Calu3 (cell line): ENCODE results near the gene DPEP1. TPM values are rescaled to one million over a fixed set of nuclear protein-coding genes. Genes with fewer than 3 reads are reported as not detected.

Experiments
- BruUV-seq: library from RNA; stranded (reverse); fragments of 400-500 nt; replicated peaks from 2 replicates; lab custom pipeline; 2021; lab: Mats Ljungman, UMichigan
- CTCF ChIA-PET: fragments of 300-600 bp; sonication (Branson Sonifier 250); formaldehyde crosslinking; loops from one replicate; lab custom pipeline; 2022; ENCODE audit warnings: antibody characterized with exemption; lab: Charles Lee
- DNase-seq: peaks from one replicate; pipeline ENCODE4 v3.0.0; 2022
- H3K27ac Mint-ChIP-seq: one replicate; pipeline ENCODE4 v1.8.0; 2022; ENCODE audit warnings: mixed read lengths; ENCODE audit not compliant: unreplicated experiment
- H3K27me3 Mint-ChIP-seq: one replicate; pipeline ENCODE4 v1.8.0; 2022; ENCODE audit warnings: mixed read lengths; ENCODE audit not compliant: unreplicated experiment
- H3K36me3 Mint-ChIP-seq: one replicate; pipeline ENCODE4 v1.8.0; 2022; ENCODE audit warnings: mild to moderate bottlenecking, moderate library complexity, mixed read lengths; ENCODE audit not compliant: insufficient read depth, unreplicated experiment
- H3K4me1 Mint-ChIP-seq: one replicate; pipeline ENCODE4 v1.8.0; 2022; ENCODE audit warnings: mild to moderate bottlenecking, low read depth, mixed read lengths; ENCODE audit not compliant: unreplicated experiment
- H3K4me3 Mint-ChIP-seq: one replicate; pipeline ENCODE4 v1.8.0; 2022; ENCODE audit warnings: mild to moderate bottlenecking, low read depth, moderate library complexity, mixed read lengths; ENCODE audit not compliant: unreplicated experiment
- H3K9me3 Mint-ChIP-seq: one replicate; pipeline ENCODE4 v1.8.0; 2022; ENCODE audit warnings: low read depth, mixed read lengths; ENCODE audit not compliant: unreplicated experiment
- CTCF ChIP-seq: fragments of 200-600 bp; IDR thresholded peaks from one replicate; pipeline ENCODE4 v1.8.0; 2022; ENCODE audit warnings: antibody characterized with exemption; ENCODE audit not compliant: unreplicated experiment
- intact Hi-C: fragments of 100-400 bp; cut with micrococcal nuclease; formaldehyde crosslinking; loops from one replicate; pipeline ENCODE4 v1.10.0; 2022; ENCODE audit not compliant: unreplicated experiment
- total RNA-seq: library from RNA; stranded (reverse); gene quantifications from 2 replicates; pipeline ENCODE4 v1.2.3, GENCODE V29; 2022

DPEP1 gene
- total RNA-seq, 1 experiment from 2014 or later, result not detected

- H3K27ac Mint-ChIP-seq, result no peak overlapping the region
- H3K36me3 Mint-ChIP-seq, result peaks cover 57% of the 10 kb centered on the region
- BruUV-seq, result no TSS peak
- no peak for DNase-seq
- TF ChIP-seq CTCF, result no peak
- H3K4me1 Mint-ChIP-seq, result no peaks in the 10 kb centered on the region
- intact Hi-C loops, result no loop called here
- CTCF ChIA-PET, result no interaction called here
- H3K9me3 Mint-ChIP-seq, result no peaks in the 10 kb centered on the region
- H3K4me3 Mint-ChIP-seq, result no peak overlapping the region
- H3K27me3 Mint-ChIP-seq, result peaks cover 2% of the 10 kb centered on the region
Measured at GRCh38 chr16:89646906-89647305, 33.5 kb downstream of the DPEP1 start.

- Mint-ChIP-seq H3K27ac (no peak overlapping the region), H3K36me3 (peaks cover 60% of the 10 kb centered on the region), H3K4me1 (peaks cover 7% of the 10 kb centered on the region), H3K4me3 (no peak overlapping the region), H3K27me3 (no peaks in the 10 kb centered on the region), H3K9me3 (no peaks in the 10 kb centered on the region)
- TF ChIP-seq CTCF, result no peak
- CTCF ChIA-PET, result no interaction called here
- DNase-seq, result no peak
- no TSS peak for BruUV-seq
- intact Hi-C loops, result no loop called here
Measured at GRCh38 chr16:89651584-89651983, 38.1 kb downstream of the DPEP1 start.

DNA sequence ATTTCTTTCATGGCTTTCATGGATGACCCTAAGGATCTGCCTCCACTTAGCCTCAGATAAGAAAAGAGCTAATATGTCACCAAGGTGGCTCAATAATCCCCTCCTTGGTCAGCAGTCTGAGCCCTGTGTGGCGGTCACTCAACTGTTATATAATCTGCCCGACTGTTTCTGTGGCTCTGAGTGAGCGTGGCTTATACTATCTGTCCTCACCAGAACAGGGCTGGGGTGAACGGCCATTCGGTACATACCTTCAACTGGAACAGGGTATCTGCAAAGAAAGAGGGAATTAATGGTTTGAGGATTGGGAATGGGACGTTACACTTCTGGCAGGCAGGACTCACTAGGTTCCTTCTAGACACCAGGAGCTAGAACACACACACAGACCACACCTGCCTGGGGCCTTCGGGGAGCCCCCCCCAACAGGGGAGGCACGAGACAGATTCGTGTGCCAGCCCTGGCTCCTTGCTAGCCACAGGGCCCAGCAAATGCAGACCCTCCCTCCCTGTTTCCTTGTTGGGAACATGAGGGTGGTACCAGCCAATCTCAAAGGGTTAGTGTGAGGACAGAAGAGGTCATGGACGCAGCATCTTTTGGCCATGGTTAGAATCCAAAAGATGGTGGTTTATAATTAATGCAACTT lies 40.3 kb downstream of the DPEP1 start:
- Mint-ChIP-seq H3K27ac (no peak overlapping the region), H3K9me3 (no peaks in the 10 kb centered on the region), H3K36me3 (peaks cover 73% of the 10 kb centered on the region), H3K4me3 (no peak overlapping the region), H3K4me1 (peaks cover 17% of the 10 kb centered on the region), H3K27me3 (no peaks in the 10 kb centered on the region)
- CTCF ChIA-PET, result interaction anchor here (0.7 to 0.9 kb wide), 3 partner anchors 28 to 88 kb away, joined by 3 to 6 read pairs (median 3); no protein-coding TSS in a partner anchor
- DNase-seq, result no peak
- no TSS peak for BruUV-seq
- intact Hi-C loops, result no loop called here
- no peak for TF ChIP-seq CTCF

GRCh38 chr16:89655062-89655643 lies 41.7 kb downstream of the DPEP1 start:
- H3K27ac Mint-ChIP-seq, result no peak overlapping the region
- no peak for TF ChIP-seq CTCF
- no peaks in the 10 kb centered on the region for H3K27me3 Mint-ChIP-seq
- no peaks in the 10 kb centered on the region for H3K9me3 Mint-ChIP-seq
- intact Hi-C loops, result no loop called here
- H3K4me3 Mint-ChIP-seq, result no peak overlapping the region
- no TSS peak for BruUV-seq
- peaks cover 20% of the 10 kb centered on the region for H3K4me1 Mint-ChIP-seq
- CTCF ChIA-PET, result interaction anchor here (0.6 to 0.7 kb wide), 3 partner anchors 10 to 1167 kb away, joined by 3 to 12 read pairs (median 4); no protein-coding TSS in a partner anchor
- DNase-seq, result no peak
- peaks cover 79% of the 10 kb centered on the region for H3K36me3 Mint-ChIP-seq
